ENCODE measurements around the gene KCNA4. TPM values are rescaled to one million over a fixed set of nuclear protein-coding genes. Genes with fewer than 3 reads are reported as not detected.
A peak's percentile ranks its signal among the peaks of the same experiment; 100 is the strongest.
"Not testable (repeated sequence)": the region's sequence is repeated elsewhere in the genome, so short reads cannot be mapped to it uniquely, and the experiment has no call there.

KCNA4 gene
- total RNA-seq, 1 donor from 2014 or later = 15.6 TPM

GRCh38 chr11:30006876-30007275 lies 10.0 kb downstream of the KCNA4 start:
- intact Hi-C loops (cut with DNase I) = no loop called here
- no peak for DNase-seq (ENCODE audit: low spot score)

GRCh38 chr11:30002157-30002785 lies 14.6 kb downstream of the KCNA4 start:
- no peak for DNase-seq (ENCODE audit: low spot score)
- intact Hi-C loops (cut with DNase I) = no loop called here

GRCh38 chr11:30000986-30001750 lies 15.7 kb downstream of the KCNA4 start:
- no peak for DNase-seq (ENCODE audit: low spot score)
- intact Hi-C loops (cut with DNase I) = no loop called here

GRCh38 chr11:29996016-29996415 lies 20.8 kb downstream of the KCNA4 start:
- DNase-seq (ENCODE audit: low spot score) = no peak
- intact Hi-C loops (cut with DNase I) = no loop called here

- no peak for DNase-seq (ENCODE audit: low spot score)
- intact Hi-C loops (cut with DNase I) = no loop called here
Observed at GRCh38 chr11:29989174-29989970, 27.5 kb downstream of the KCNA4 start.

GRCh38 chr11:29985248-29985647 lies 31.6 kb downstream of the KCNA4 start:
- no peak for DNase-seq (ENCODE audit: low spot score)
- intact Hi-C loops (cut with DNase I) = no loop called here

- intact Hi-C loops (cut with DNase I) = no loop called here
- DNase-seq (ENCODE audit: low spot score) = no peak
Observed at GRCh38 chr11:29984544-29984943, 32.3 kb downstream of the KCNA4 start.

- no peak for DNase-seq (ENCODE audit: low spot score)
- intact Hi-C loops (cut with DNase I) = no loop called here
Observed at GRCh38 chr11:29978549-29978948, 38.3 kb downstream of the KCNA4 start.

- DNase-seq (ENCODE audit: low spot score) = peak; percentile 76
- intact Hi-C loops (cut with DNase I) = not testable (repeated sequence)
Observed at GRCh38 chr11:29975580-29975979, 41.2 kb downstream of the KCNA4 start.

GRCh38 chr11:29963796-29964195 lies 53.0 kb downstream of the KCNA4 start:
- DNase-seq (ENCODE audit: low spot score) = no peak
- intact Hi-C loops (cut with DNase I) = no loop called here

- no peak for DNase-seq (ENCODE audit: low spot score)
- intact Hi-C loops (cut with DNase I) = no loop called here
Observed at GRCh38 chr11:29963036-29963435, 53.8 kb downstream of the KCNA4 start.

- intact Hi-C loops (cut with DNase I) = no loop called here
- no peak for DNase-seq (ENCODE audit: low spot score)
Observed at GRCh38 chr11:29962243-29962642, 54.6 kb downstream of the KCNA4 start.

Other genes with a start within 250 kb of the KCNA4 start
- gene FSHB, start 214.0 kb upstream of the KCNA4 start, total RNA-seq = not detected